MCF 10A (cell line): Measurements from ENCODE around the gene NDOR1. TPM values are rescaled to one million over a fixed set of nuclear protein-coding genes. Genes with fewer than 3 reads are reported as not detected.

ENCODE experiments used
- BruUV-seq: library from RNA; stranded (reverse); fragments of 400-500 nt; replicated peaks from 2 replicates; lab custom pipeline; 2021; lab: Mats Ljungman, UMichigan
- CTCF ChIA-PET: fragments of 300-600 bp; sonication (Branson Sonifier 250); formaldehyde crosslinking; extraction: SDS; loops from one replicate; lab custom pipeline; 2021; ENCODE audit warnings: antibody characterized with exemption, inconsistent platforms; lab: Yijun Ruan, JAX
- POLR2A ChIA-PET: fragments of 300-600, 350-650 bp; sonication (Branson Sonifier 250); formaldehyde crosslinking; extraction: SDS; loops from one replicate; lab custom pipeline; 2020; ENCODE audit warnings: antibody characterized with exemption, inconsistent platforms; lab: Yijun Ruan, JAX
- DNase-seq: peaks from one replicate; pipeline ENCODE4 v3.0.0-alpha.2; 2018; ENCODE audit not compliant: unreplicated experiment
- H3K27ac Mint-ChIP-seq: one replicate; pipeline ENCODE4 v1.8.0; 2022; ENCODE audit warnings: mild to moderate bottlenecking, low read depth, mixed read lengths; ENCODE audit not compliant: unreplicated experiment
- H3K27me3 Mint-ChIP-seq: one replicate; pipeline ENCODE4 v1.8.0; 2022; ENCODE audit warnings: mixed read lengths; ENCODE audit not compliant: insufficient read depth, unreplicated experiment
- H3K36me3 Mint-ChIP-seq: one replicate; pipeline ENCODE4 v1.8.0; 2022; ENCODE audit warnings: mild to moderate bottlenecking, moderate library complexity, mixed read lengths; ENCODE audit not compliant: insufficient read depth, unreplicated experiment
- H3K4me1 Mint-ChIP-seq: one replicate; pipeline ENCODE4 v1.8.0; 2022; ENCODE audit warnings: mixed read lengths; ENCODE audit not compliant: insufficient read depth, unreplicated experiment
- H3K4me3 Mint-ChIP-seq: one replicate; pipeline ENCODE4 v1.8.0; 2022; ENCODE audit warnings: mild to moderate bottlenecking, moderate library complexity, mixed read lengths; ENCODE audit not compliant: unreplicated experiment
- H3K9me3 Mint-ChIP-seq: one replicate; pipeline ENCODE4 v1.8.0; 2022; ENCODE audit warnings: mixed read lengths; ENCODE audit not compliant: unreplicated experiment
- intact Hi-C: fragments of 100-400 bp; cut with micrococcal nuclease; formaldehyde crosslinking; loops from 2 replicates; pipeline ENCODE4 v1.14.1; 2022
- total RNA-seq: library from RNA; stranded (reverse); gene quantifications from 2 replicates; pipeline ENCODE4 v1.2.3, GENCODE V29; 2022
- TF ChIP-seq, protein P1 (sequence below): fragments of 200-600 bp; IDR thresholded peaks from one replicate; pipeline ENCODE4 v1.8.0; 2022; ENCODE audit warnings: antibody characterized with exemption, mild to moderate bottlenecking; ENCODE audit not compliant: unreplicated experiment

NDOR1 gene
- total RNA-seq, 1 experiment from 2014 or later, result 18.0 TPM

DNA sequence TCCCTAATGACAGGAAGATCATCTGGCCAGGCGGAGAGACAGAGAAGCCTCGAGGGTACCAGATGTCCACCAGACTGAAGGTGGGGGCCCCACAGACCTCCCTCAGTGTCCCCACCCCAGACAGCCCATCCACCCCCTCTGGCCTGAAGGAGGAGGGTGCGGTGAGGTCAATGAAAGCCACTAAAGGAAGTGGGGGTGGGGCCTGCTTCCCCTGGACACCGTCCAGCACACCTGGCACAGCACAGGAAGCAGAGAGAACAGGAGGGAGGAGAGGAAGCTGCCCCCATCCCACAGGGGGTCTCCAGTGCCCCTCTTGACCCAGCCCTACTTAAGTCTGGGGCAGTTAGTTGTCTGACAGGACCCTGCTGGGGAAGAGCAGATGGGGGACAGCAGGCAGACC is 46.9 kb upstream of the NDOR1 start:
- intact Hi-C loops, result no loop called here
- BruUV-seq, result no TSS peak
- Mint-ChIP-seq H3K4me3 (no peak overlapping the region), H3K27me3 (peaks cover 24% of the 10 kb centered on the region), H3K9me3 (no peaks in the 10 kb centered on the region), H3K36me3 (no peaks in the 10 kb centered on the region), H3K4me1 (no peaks in the 10 kb centered on the region), H3K27ac (no peak overlapping the region)
- ChIA-PET CTCF (interaction anchor here (0.6 kb wide), 1 partner anchor 97 kb away, joined by 3 read pairs; no protein-coding TSS in a partner anchor), POLR2A (no interaction called here)
- no peak for DNase-seq
- TF ChIP-seq, protein P1, sequence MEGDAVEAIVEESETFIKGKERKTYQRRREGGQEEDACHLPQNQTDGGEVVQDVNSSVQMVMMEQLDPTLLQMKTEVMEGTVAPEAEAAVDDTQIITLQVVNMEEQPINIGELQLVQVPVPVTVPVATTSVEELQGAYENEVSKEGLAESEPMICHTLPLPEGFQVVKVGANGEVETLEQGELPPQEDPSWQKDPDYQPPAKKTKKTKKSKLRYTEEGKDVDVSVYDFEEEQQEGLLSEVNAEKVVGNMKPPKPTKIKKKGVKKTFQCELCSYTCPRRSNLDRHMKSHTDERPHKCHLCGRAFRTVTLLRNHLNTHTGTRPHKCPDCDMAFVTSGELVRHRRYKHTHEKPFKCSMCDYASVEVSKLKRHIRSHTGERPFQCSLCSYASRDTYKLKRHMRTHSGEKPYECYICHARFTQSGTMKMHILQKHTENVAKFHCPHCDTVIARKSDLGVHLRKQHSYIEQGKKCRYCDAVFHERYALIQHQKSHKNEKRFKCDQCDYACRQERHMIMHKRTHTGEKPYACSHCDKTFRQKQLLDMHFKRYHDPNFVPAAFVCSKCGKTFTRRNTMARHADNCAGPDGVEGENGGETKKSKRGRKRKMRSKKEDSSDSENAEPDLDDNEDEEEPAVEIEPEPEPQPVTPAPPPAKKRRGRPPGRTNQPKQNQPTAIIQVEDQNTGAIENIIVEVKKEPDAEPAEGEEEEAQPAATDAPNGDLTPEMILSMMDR, result no peak

DNA sequence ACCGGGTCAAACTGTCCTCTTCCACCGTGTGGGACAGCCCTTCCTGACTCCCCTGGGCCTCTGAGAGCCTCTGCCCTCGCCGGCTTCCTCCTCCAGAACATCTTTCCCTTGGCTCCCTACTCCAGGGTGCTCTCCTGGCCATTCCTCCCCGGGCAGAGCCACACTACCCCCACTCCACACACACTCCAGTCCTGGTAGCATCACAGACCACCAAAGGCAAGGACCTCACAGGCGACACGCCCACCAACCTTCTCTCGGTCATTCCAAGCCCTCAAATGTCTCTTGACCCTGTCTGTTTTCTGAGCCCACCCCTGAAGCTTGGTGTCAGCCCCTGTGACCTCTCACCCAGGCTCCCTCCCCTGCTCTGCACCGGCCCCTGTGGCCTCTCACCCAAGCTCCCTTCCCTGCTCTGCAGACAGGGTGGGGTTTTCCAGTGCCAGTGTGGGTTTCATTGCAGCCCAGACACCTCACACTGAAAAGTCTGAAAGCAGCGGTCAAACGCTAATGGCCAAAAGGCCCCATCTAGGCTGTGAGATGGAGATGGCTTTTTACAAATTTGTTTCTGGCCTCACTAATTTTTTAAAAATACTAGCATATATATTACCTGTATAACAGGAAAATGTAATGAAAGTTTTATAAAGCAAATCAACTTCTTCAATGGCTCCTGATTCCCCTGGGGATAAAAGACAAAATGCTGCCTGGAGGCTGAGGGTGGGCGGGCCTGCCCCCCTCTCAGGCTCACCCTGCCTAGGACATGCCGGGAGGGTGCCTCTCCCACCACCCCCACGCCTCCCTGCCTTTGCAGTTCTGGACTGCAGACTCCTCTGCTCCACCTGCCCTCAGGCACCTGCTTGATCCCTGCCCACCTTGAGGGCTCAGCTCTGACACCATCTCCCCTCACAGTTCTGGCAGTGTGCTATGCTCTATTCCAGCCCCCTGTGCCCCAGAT is 46.1 kb upstream of the NDOR1 start:
- Mint-ChIP-seq H3K27me3 (peaks cover 24% of the 10 kb centered on the region), H3K4me1 (no peaks in the 10 kb centered on the region), H3K9me3 (no peaks in the 10 kb centered on the region), H3K4me3 (no peak overlapping the region), H3K36me3 (no peaks in the 10 kb centered on the region), H3K27ac (no peak overlapping the region)
- TF ChIP-seq, protein P1, result no peak
- ChIA-PET POLR2A (no interaction called here), CTCF (interaction anchor here (0.6 kb wide), 1 partner anchor 98 kb away, joined by 3 read pairs; no protein-coding TSS in a partner anchor)
- BruUV-seq, result no TSS peak
- intact Hi-C loops, result no loop called here
- DNase-seq, result no peak

DNA sequence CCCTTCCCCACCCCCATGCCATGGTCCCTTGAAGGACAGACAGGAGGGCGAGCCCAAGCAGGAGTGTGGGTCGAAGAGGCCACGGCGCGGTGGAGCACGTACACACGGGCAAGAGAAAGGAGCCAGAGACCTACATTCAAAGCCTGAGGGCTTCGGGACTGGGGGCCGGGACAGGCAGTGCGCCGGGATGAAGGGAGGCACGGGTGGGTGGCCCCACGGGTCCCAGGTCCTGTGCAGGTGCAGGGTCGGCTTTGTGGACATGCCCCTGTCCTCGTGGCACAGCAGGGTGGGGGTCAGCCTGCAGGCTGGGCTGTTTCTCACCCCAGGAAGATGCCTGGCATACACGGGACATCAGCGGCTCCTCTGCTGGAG is 45.5 kb upstream of the NDOR1 start:
- intact Hi-C loops, result no loop called here
- DNase-seq, result no peak
- Mint-ChIP-seq H3K4me1 (no peaks in the 10 kb centered on the region), H3K4me3 (no peak overlapping the region), H3K27ac (no peak overlapping the region), H3K27me3 (peaks cover 24% of the 10 kb centered on the region), H3K9me3 (no peaks in the 10 kb centered on the region), H3K36me3 (no peaks in the 10 kb centered on the region)
- TF ChIP-seq, protein P1, result no peak
- CTCF ChIA-PET, result no interaction called here
- no TSS peak for BruUV-seq
- POLR2A ChIA-PET, result no interaction called here

DNA sequence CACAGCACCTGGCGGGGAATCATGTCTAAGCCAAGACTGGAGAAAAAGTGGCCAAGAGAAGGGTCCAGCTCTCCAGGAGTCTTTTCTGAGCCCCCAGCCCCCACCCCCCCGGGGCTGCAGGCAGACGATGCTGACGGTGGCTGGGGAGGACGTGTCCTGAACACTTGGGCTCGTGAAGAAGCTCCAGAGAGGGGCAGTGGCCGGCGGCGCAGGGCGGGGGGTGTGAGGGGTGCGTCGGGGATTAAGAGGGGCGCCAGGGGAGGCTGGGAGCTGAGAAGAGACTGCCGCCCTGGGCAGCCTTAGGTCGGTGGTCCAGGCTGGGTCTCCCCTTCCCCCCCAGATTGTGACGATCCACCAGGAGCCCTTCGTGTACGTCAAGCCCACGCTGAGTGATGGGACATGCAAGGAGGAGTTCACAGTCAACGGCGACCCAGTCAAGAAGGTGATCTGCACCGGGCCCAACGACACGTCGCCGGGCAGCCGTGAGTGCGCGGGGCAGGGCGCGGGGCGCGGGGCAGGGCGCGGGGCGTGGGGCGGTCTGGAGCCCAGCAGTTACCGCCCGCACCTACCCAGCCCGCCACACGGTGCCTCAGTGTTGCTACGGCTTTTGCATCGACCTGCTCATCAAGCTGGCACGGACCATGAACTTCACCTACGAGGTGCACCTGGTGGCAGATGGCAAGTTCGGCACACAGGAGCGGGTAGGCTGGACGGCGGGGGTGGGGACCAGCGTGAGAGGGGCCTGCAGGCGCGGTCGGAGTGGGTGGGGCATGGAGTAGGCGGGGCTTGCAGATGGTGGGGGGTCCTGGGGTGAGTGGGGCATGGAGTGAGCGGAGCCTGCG is 44.6 kb upstream of the NDOR1 start:
- TF ChIP-seq, protein P1, result no peak
- intact Hi-C loops, result no loop called here
- no peaks in the 10 kb centered on the region for H3K36me3 Mint-ChIP-seq
- no TSS peak for BruUV-seq
- H3K4me3 Mint-ChIP-seq, result no peak overlapping the region
- no peak overlapping the region for H3K27ac Mint-ChIP-seq
- no peaks in the 10 kb centered on the region for H3K4me1 Mint-ChIP-seq
- H3K27me3 Mint-ChIP-seq, result peaks cover 24% of the 10 kb centered on the region
- DNase-seq, result no peak
- no peaks in the 10 kb centered on the region for H3K9me3 Mint-ChIP-seq
- POLR2A ChIA-PET, result no interaction called here
- CTCF ChIA-PET, result no interaction called here
